Keratinocyte (primary cell): ENCODE data around the gene PYGM. TPM values are rescaled to one million over a fixed set of nuclear protein-coding genes. Genes with fewer than 3 reads are reported as not detected.

Experiments
- DNase-seq: peaks from one replicate; pipeline ENCODE4 v3.0.0-alpha.2; 2011; ENCODE audit warnings: low read depth, missing footprints, low spot score
- FAIRE-seq: peaks from 2 replicates; lab custom pipeline; 2011; peaks lifted over from hg19 to GRCh38; lab: Jason Lieb, UNC
- H2AFZ ChIP-seq: 2 replicates; pipeline ENCODE4 v1.6.0; 2012; ENCODE audit warnings: low read length, control low read depth, inconsistent platforms; ENCODE audit not compliant: control insufficient read depth
- H3K27ac ChIP-seq: 2 replicates; pipeline ENCODE4 v1.5.1; 2011; ENCODE audit warnings: low read length; ENCODE audit not compliant: control insufficient read depth, insufficient read depth
- H3K27me3 ChIP-seq: 3 replicates; pipeline ENCODE4 v1.6.0; 2011; ENCODE audit warnings: low read length; ENCODE audit not compliant: control insufficient read depth, insufficient read depth; ENCODE audit errors: extremely low read depth
- H3K36me3 ChIP-seq, 2 experiments: 2 replicates in 1 of 2; 3 replicates in 1 of 2; pipeline ENCODE4 v1.5.1; 2011; ENCODE audit warnings: low read length in 2 of 2, mild to moderate bottlenecking in 1 of 2; ENCODE audit not compliant: control insufficient read depth in 2 of 2, insufficient read depth in 2 of 2; ENCODE audit errors: extremely low read depth in 1 of 2
- H3K4me1 ChIP-seq: 3 replicates; pipeline ENCODE4 v1.5.1; 2011; ENCODE audit warnings: low read length; ENCODE audit not compliant: control insufficient read depth, insufficient read depth; ENCODE audit errors: extremely low read depth
- H3K4me2 ChIP-seq: 3 replicates; pipeline ENCODE4 v1.6.0; 2011; ENCODE audit warnings: low read depth, low read length; ENCODE audit not compliant: control insufficient read depth, insufficient read depth; ENCODE audit errors: extremely low read depth
- H3K4me3 ChIP-seq, 3 experiments: fragments of 200-600 bp in 1 of 3; sonication (generic) in 1 of 3; 2 replicates in 2 of 3; 3 replicates in 1 of 3; pipeline ENCODE4 v1.5.1; 2011 to 2016; ENCODE audit warnings: low read length in 3 of 3, mild to moderate bottlenecking in 3 of 3, control low read depth in 2 of 3, inconsistent platforms in 1 of 3, low read depth in 1 of 3, mixed read lengths in 1 of 3, mixed run types in 1 of 3, moderate library complexity in 1 of 3; ENCODE audit not compliant: control insufficient read depth in 2 of 3, insufficient read depth in 2 of 3; ENCODE audit errors: extremely low read depth in 1 of 3
- H3K79me2 ChIP-seq: 2 replicates; pipeline ENCODE4 v1.6.0; 2012; ENCODE audit warnings: low read length; ENCODE audit not compliant: control insufficient read depth, insufficient read depth
- H3K9ac ChIP-seq: 3 replicates; pipeline ENCODE4 v1.6.0; 2011; ENCODE audit warnings: low read length; ENCODE audit not compliant: control insufficient read depth, insufficient read depth; ENCODE audit errors: extremely low read depth
- H3K9me1 ChIP-seq: 3 replicates; pipeline ENCODE4 v1.6.0; 2011; ENCODE audit warnings: low read length; ENCODE audit not compliant: control insufficient read depth, insufficient read depth; ENCODE audit errors: extremely low read depth
- H3K9me3 ChIP-seq: 2 replicates; pipeline ENCODE4 v1.5.1; 2012; ENCODE audit warnings: low read depth, low read length; ENCODE audit not compliant: control insufficient read depth
- H4K20me1 ChIP-seq: 3 replicates; pipeline ENCODE4 v1.6.0; 2011; ENCODE audit warnings: low read length; ENCODE audit not compliant: control insufficient read depth, insufficient read depth; ENCODE audit errors: extremely low read depth
- EZH2 ChIP-seq: IDR thresholded peaks from one replicate; pipeline ENCODE4 v1.6.1; 2012; ENCODE audit warnings: inconsistent platforms, mild to moderate bottlenecking, low read length, moderate library complexity
- dilution Hi-C: fragments of 300-500 bp; cut with MboI; formaldehyde crosslinking; loops from one replicate; pipeline ENCODE4 v1.7.0; 2020; ENCODE audit warnings: low sequenced_read_pairs; ENCODE audit not compliant: extremely low pct_ligation_motif_present
- polyA plus RNA-seq, 5 experiments: library from polyadenylated mRNA; depleted of rRNA in 3 of 5; stranded (reverse) in 3 of 5; stranded (forward) in 1 of 5; unstranded in 1 of 5; fragments of >200 nt; gene quantifications; 1 replicate in 1 of 5; 2 replicates in 3 of 5; 3 replicates in 1 of 5; pipeline versions ENCODE4 v1.2.1 to v1.2.3, GENCODE V29; 2011 to 2012; ENCODE audit warnings: missing spikeins in 2 of 5, low read depth in 1 of 5, low replicate concordance in 1 of 5
- TF ChIP-seq, protein P1 (sequence below), 3 experiments: IDR thresholded peaks in 1 of 3; conservative IDR thresholded peaks in 1 of 3; optimal IDR thresholded peaks in 1 of 3; 2 replicates in 2 of 3; 3 replicates in 1 of 3; pipeline versions ENCODE3 to v1.5.1; 2011; ENCODE audit warnings: low read length in 3 of 3, mild to moderate bottlenecking in 3 of 3, moderate library complexity in 2 of 3, control low read depth in 1 of 3, inconsistent platforms in 1 of 3; ENCODE audit not compliant: insufficient read depth in 2 of 3; ENCODE audit errors: extremely low read depth in 1 of 3

PYGM gene
- polyA plus RNA-seq, 1 donor (not counting 4 experiments of a cell fraction or from before 2014, with no cell fraction given): 0.05 TPM

DNA sequence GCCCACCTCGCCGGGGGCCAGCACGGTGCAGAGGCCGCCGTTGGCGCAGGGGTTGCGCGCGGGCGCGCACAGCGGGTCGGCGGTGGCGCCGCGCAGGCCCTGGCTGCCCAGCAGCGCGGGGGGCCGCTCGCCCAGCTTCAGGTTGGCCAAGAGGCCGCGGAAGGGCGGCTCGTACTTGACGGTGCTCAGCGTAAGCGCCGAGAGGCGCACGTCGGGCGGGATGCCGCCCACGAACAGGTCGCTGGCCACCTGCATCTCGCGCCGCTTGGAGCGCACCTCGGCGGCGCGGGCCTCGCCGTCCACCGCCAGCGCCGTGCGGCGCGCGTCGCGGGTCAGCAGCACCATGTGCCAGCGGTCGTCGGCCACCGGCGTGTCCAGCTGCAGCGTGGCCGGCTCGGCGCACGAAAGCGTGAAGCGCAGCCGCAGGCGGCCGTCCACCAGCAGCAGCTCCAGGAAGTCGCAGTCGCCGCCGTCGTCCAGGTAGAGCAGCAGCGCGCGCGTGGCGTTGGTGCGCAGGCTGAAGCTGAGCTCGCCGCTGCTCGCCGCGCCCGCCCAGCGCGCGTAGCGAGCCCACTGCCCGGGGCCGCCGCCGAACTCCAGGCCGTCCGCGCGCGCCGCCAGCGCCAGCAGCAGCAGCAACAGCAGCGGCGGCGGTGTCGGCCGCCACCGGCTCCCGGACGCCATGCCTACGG, 46.6 kb downstream of the PYGM start:
- H3K9ac ChIP-seq: no peak overlapping the region
- FAIRE-seq (no peak), DNase-seq (no peak)
- no peak overlapping the region for H3K4me3 ChIP-seq
- dilution Hi-C loops: no loop called here
- no peak overlapping the region for H2AFZ ChIP-seq
- no peaks in the 10 kb centered on the region for H3K9me3 ChIP-seq
- H3K79me2 ChIP-seq: no peaks in the 10 kb centered on the region
- peaks cover 78% of the 10 kb centered on the region for H3K27me3 ChIP-seq
- H3K27ac ChIP-seq: no peak overlapping the region
- TF ChIP-seq, protein P1, sequence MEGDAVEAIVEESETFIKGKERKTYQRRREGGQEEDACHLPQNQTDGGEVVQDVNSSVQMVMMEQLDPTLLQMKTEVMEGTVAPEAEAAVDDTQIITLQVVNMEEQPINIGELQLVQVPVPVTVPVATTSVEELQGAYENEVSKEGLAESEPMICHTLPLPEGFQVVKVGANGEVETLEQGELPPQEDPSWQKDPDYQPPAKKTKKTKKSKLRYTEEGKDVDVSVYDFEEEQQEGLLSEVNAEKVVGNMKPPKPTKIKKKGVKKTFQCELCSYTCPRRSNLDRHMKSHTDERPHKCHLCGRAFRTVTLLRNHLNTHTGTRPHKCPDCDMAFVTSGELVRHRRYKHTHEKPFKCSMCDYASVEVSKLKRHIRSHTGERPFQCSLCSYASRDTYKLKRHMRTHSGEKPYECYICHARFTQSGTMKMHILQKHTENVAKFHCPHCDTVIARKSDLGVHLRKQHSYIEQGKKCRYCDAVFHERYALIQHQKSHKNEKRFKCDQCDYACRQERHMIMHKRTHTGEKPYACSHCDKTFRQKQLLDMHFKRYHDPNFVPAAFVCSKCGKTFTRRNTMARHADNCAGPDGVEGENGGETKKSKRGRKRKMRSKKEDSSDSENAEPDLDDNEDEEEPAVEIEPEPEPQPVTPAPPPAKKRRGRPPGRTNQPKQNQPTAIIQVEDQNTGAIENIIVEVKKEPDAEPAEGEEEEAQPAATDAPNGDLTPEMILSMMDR (optimal IDR thresholded peaks at IDR 0.05 in 1 of 3, IDR thresholded peaks at IDR 0.05 in 1 of 3, conservative IDR thresholded peaks at IDR 0.05 in 1 of 3; ENCODE audit: extremely low read depth in 1 of 3, insufficient read depth in 2 of 3, low read length in 3 of 3): no peak
- TF ChIP-seq EZH2: peak; percentile 73
- no peaks in the 10 kb centered on the region for H4K20me1 ChIP-seq
- no peaks in the 10 kb centered on the region for H3K9me1 ChIP-seq
- peaks cover 4% of the 10 kb centered on the region for H3K4me1 ChIP-seq
- H3K36me3 ChIP-seq: no peaks in the 10 kb centered on the region
- no peak overlapping the region for H3K4me2 ChIP-seq

DNA sequence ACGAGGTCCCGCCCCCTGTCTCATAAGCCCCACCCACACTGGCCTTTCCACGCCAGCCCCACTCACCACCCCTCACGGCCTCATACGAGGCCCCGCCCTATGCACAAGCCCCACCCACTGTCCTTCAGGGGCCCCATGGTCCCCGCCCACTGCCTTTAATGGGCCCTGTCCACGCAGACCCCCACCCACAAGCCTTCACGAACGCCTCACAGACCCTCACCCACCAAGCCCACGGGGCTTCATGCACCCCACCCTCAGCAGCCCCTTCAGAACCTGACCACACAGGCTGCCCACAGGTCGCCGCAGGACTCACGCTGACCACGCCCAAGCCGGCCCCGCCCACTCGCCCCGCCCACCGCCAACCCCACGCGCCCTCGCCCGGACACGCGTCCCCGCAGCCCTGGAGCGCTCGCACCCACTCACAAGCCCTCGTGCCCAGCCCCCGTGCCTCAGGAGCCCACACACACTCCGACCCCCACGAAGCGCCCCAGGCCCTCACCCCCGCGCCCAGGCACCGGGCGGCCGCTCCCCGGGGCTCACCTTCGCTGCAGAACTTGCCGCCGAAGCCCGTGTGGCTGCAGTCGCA, 47.3 kb downstream of the PYGM start:
- Histone ChIP-seq H3K4me3 (no peak overlapping the region), H3K9me1 (no peaks in the 10 kb centered on the region), H2AFZ (no peak overlapping the region), H3K36me3 (no peaks in the 10 kb centered on the region), H3K9ac (no peak overlapping the region), H3K9me3 (no peaks in the 10 kb centered on the region), H3K27me3 (peaks cover 71% of the 10 kb centered on the region), H3K4me2 (no peak overlapping the region), H3K4me1 (peaks cover 4% of the 10 kb centered on the region), H3K27ac (no peak overlapping the region), H4K20me1 (no peaks in the 10 kb centered on the region), H3K79me2 (no peaks in the 10 kb centered on the region)
- no peak for DNase-seq
- TF ChIP-seq, protein P1 (optimal IDR thresholded peaks at IDR 0.05 in 1 of 3, IDR thresholded peaks at IDR 0.05 in 1 of 3, conservative IDR thresholded peaks at IDR 0.05 in 1 of 3; ENCODE audit: extremely low read depth in 1 of 3, insufficient read depth in 2 of 3, low read length in 3 of 3): no peak
- no peak for TF ChIP-seq EZH2
- FAIRE-seq: no peak
- dilution Hi-C loops: no loop called here
